GM18858 (cell line): ENCODE results near the gene COBLL1.
"Not testable (repeated sequence)": the region's sequence is repeated elsewhere in the genome, so short reads cannot be mapped to it uniquely, and the experiment has no call there.

Source experiments
- ATAC-seq: cut with Tn5 transposase; IDR thresholded peaks from one replicate; pipeline ENCODE4 v1.9.1; 2021; ENCODE audit not compliant: unreplicated experiment

Gene COBLL1

GRCh38 chr2:164721430-164721829 is 120.2 kb downstream of the COBLL1 start:
- ATAC-seq = no peak

- ATAC-seq = no peak
Observed at GRCh38 chr2:164719996-164720941, 121.4 kb downstream of the COBLL1 start.

GRCh38 chr2:164717000-164717803 is 124.4 kb downstream of the COBLL1 start:
- ATAC-seq = no peak

- ATAC-seq = no peak
Observed at GRCh38 chr2:164714471-164714870, 127.2 kb downstream of the COBLL1 start.

GRCh38 chr2:164711766-164712138 is 129.9 kb downstream of the COBLL1 start:
- ATAC-seq = no peak

- no peak for ATAC-seq
Observed at GRCh38 chr2:164710837-164711765, 130.5 kb downstream of the COBLL1 start.

- not testable (repeated sequence) for ATAC-seq
Observed at GRCh38 chr2:164710252-164710836, 131.3 kb downstream of the COBLL1 start.

- ATAC-seq = no peak
Observed at GRCh38 chr2:164706522-164706921, 135.1 kb downstream of the COBLL1 start.

- no peak for ATAC-seq
Observed at GRCh38 chr2:164705412-164706167, 136.0 kb downstream of the COBLL1 start.

GRCh38 chr2:164703915-164704706 is 137.5 kb downstream of the COBLL1 start:
- ATAC-seq = no peak

GRCh38 chr2:164701565-164701964 is 140.1 kb downstream of the COBLL1 start:
- no peak for ATAC-seq

GRCh38 chr2:164700390-164700789 is 141.2 kb downstream of the COBLL1 start:
- ATAC-seq = no peak

- no peak for ATAC-seq
Observed at GRCh38 chr2:164697688-164698461, 143.7 kb downstream of the COBLL1 start.

- ATAC-seq = no peak
Observed at GRCh38 chr2:164696634-164697033, 145.0 kb downstream of the COBLL1 start.

GRCh38 chr2:164694275-164694695 is 147.3 kb downstream of the COBLL1 start:
- no peak for ATAC-seq

GRCh38 chr2:164693834-164694233 is 147.8 kb downstream of the COBLL1 start:
- ATAC-seq = no peak

- no peak for ATAC-seq
Observed at GRCh38 chr2:164693390-164693789, 148.2 kb downstream of the COBLL1 start.

GRCh38 chr2:164692958-164693357 is 148.7 kb downstream of the COBLL1 start:
- ATAC-seq = no peak
